Smooth muscle cell (in vitro differentiated cells): ENCODE measurements around the gene CELSR1. TPM values are rescaled to one million over a fixed set of nuclear protein-coding genes. Genes with fewer than 3 reads are reported as not detected.
A peak's percentile ranks its signal among the peaks of the same experiment; 100 is the strongest.

Experiments used
- DNase-seq: peaks from one replicate; lab custom pipeline; 2025; ENCODE audit not compliant: unreplicated experiment; lab: John Stamatoyannopoulos, UW
- H2AFZ ChIP-seq: fragments of 200-600 bp; sonication (generic); 2 replicates; pipeline ENCODE4 v1.6.0; 2016; ENCODE audit warnings: antibody characterized with exemption, low read depth, mild to moderate bottlenecking
- H3F3A ChIP-seq: fragments of 200-600 bp; sonication (generic); 2 replicates; pipeline ENCODE4 v1.6.0; 2017; ENCODE audit warnings: antibody characterized with exemption, low read depth
- H3K27ac ChIP-seq: fragments of 200-600 bp; sonication (generic); 2 replicates; pipeline ENCODE4 v1.5.1; 2016; ENCODE audit warnings: low read depth, mild to moderate bottlenecking
- H3K27me3 ChIP-seq: fragments of 200-600 bp; sonication (generic); 2 replicates; pipeline ENCODE4 v1.6.1; 2016; ENCODE audit warnings: low read depth, mild to moderate bottlenecking
- H3K36me3 ChIP-seq: fragments of 200-600 bp; sonication (generic); 2 replicates; pipeline ENCODE4 v1.5.1; 2016; ENCODE audit warnings: low read depth
- H3K4me1 ChIP-seq: fragments of 200-600 bp; sonication (generic); 2 replicates; pipeline ENCODE4 v1.5.1; 2016; ENCODE audit warnings: low read depth
- H3K4me2 ChIP-seq: fragments of 200-600 bp; sonication (generic); 2 replicates; pipeline ENCODE4 v1.6.0; 2016; ENCODE audit warnings: mild to moderate bottlenecking
- H3K4me3 ChIP-seq: fragments of 200-600 bp; sonication (generic); 2 replicates; pipeline ENCODE4 v1.5.1; 2016; ENCODE audit warnings: mild to moderate bottlenecking
- H3K79me2 ChIP-seq: fragments of 200-600 bp; sonication (generic); 2 replicates; pipeline ENCODE4 v1.6.0; 2016; ENCODE audit warnings: low read depth, mild to moderate bottlenecking
- H3K9ac ChIP-seq: fragments of 200-600 bp; sonication (generic); 2 replicates; pipeline ENCODE4 v1.6.0; 2016; ENCODE audit warnings: low read depth
- H3K9me3 ChIP-seq: fragments of 200-600 bp; sonication (generic); replicated peaks from 2 replicates; pipeline ENCODE4 v1.5.1; 2016; ENCODE audit warnings: low read depth
- H4K20me1 ChIP-seq: fragments of 200-600 bp; sonication (generic); 2 replicates; pipeline ENCODE4 v1.6.0; 2016; ENCODE audit warnings: low read depth
- WGBS: methylation state at CpG from one replicate; pipeline ENCODE4 v1.1.7; 2016; ENCODE audit warnings: low lambda C conversion rate; 5-methylcytosine and 5-hydroxymethylcytosine counted together
- polyA plus RNA-seq: library from polyadenylated mRNA; unstranded; fragments of >200 nt; fragmentation: Nextera tagmentation; extraction: Ambion mirVana; gene quantifications from 2 replicates; pipeline ENCODE4 v1.2.1, GENCODE V29; 2016
- total RNA-seq: library from RNA; depleted of rRNA; stranded (reverse); fragments of >200 nt; gene quantifications from 2 replicates; pipeline ENCODE4 v1.2.3, GENCODE V29; 2014
- TF ChIP-seq, protein P1 (sequence below): fragments of 200-600 bp; sonication (generic); IDR thresholded peaks from 2 replicates; pipeline ENCODE4 v1.5.1; 2017; ENCODE audit warnings: borderline replicate concordance, mild to moderate bottlenecking, antibody characterized with exemption; ENCODE audit not compliant: insufficient read depth, poor library complexity, severe bottlenecking

The CELSR1 gene
- total and polyA plus RNA-seq, 2 experiments from 2014 or later: 3.6 to 15.2 TPM

DNA sequence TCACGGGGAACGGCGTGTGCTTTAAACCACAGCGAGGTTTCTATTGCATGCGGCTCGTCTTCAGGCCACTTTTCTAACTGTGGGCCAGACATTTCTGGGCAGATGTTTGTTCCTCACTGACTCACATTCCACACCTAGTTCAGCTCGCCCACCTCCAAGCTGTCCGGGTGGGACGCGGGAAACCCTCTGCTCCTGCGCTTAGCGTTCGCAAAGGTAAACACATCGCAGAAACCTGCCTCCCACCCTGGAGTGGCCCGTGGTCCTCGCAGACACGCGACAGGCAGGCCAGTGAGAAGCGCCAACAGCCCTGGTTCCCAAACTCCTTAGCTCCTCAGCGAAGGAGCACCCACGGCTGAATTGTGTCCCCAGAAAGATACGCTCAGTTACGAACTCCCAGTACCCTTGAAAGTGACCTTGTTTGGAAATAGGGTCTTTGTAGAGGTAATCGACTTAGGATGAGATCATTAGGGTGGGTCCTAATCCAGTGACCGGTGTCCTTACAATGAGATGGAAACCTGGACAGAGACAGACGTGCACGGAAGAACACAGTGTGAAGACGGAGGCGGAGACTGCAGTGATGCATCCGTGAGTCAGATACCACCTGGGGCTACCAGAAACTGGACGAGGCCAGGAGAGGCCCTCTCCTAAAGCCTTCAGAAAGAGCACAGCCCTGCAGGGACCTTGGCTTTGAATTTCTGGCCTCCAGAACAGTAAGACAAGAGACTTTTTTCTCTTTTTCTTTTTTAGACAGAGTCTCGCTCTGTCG is 82.7 kb downstream of the CELSR1 start:
- TF ChIP-seq, protein P1, sequence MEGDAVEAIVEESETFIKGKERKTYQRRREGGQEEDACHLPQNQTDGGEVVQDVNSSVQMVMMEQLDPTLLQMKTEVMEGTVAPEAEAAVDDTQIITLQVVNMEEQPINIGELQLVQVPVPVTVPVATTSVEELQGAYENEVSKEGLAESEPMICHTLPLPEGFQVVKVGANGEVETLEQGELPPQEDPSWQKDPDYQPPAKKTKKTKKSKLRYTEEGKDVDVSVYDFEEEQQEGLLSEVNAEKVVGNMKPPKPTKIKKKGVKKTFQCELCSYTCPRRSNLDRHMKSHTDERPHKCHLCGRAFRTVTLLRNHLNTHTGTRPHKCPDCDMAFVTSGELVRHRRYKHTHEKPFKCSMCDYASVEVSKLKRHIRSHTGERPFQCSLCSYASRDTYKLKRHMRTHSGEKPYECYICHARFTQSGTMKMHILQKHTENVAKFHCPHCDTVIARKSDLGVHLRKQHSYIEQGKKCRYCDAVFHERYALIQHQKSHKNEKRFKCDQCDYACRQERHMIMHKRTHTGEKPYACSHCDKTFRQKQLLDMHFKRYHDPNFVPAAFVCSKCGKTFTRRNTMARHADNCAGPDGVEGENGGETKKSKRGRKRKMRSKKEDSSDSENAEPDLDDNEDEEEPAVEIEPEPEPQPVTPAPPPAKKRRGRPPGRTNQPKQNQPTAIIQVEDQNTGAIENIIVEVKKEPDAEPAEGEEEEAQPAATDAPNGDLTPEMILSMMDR: no peak

DNA sequence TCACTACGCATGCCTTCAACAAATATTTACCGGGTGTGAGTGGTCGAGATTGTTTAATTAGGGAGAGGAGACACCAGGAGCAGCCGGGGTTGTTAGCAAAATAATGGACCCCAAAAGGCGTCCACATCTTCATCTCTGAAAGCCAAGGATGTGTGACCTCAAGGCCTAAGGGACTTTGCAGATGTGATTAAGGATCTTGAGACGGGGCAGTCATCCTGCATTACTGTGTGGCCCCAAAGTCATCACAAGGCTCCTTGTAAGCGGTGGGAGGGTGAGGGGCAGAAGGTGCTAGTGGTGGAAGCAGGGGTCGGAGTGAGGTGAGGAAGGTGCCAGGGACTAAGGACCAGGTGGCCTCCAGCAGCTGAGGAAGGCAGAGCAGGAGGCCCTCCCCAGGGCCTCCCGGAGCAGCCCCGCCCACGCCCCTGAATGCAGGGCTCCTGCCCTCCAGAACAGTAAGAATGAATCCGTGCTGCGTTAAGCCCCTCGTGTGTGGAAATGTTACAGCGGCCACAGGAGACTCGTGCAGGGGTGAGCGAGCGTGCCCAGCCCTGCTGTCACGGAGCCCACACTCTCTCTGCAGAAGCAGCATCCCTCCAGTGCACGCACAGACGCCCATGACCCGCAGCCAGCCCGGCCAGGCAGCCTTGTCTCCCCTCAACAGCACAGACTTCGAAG is 83.5 kb downstream of the CELSR1 start:
- H3K9me3 ChIP-seq: no peaks in the 10 kb centered on the region
- no peak overlapping the region for H2AFZ ChIP-seq
- no peaks in the 10 kb centered on the region for H3K27me3 ChIP-seq
- H3K27ac ChIP-seq: peak overlapping the region; percentile 92
- DNase-seq: no peak
- peaks cover 11% of the 10 kb centered on the region for H3K4me1 ChIP-seq
- TF ChIP-seq, protein P1: no peak
- no peak overlapping the region for H3K9ac ChIP-seq
- no peak overlapping the region for H3K4me3 ChIP-seq
- WGBS: 79% methylated on average over 24 of the region's 24 CpGs
- H3K36me3 ChIP-seq: no peaks in the 10 kb centered on the region
- no peaks in the 10 kb centered on the region for H4K20me1 ChIP-seq
- no peak overlapping the region for H3K4me2 ChIP-seq
- no peaks in the 10 kb centered on the region for H3F3A ChIP-seq
- no peaks in the 10 kb centered on the region for H3K79me2 ChIP-seq

More for the DNA sequence above, 82.7 kb downstream of the CELSR1 start:
- peak overlapping the region; percentile 92 for H3K27ac ChIP-seq
- DNase-seq: no peak
- no peak overlapping the region for H3K4me3 ChIP-seq
- no peak overlapping the region for H3K4me2 ChIP-seq
- H3F3A ChIP-seq: no peaks in the 10 kb centered on the region
- H3K9ac ChIP-seq: peak overlapping the region; percentile 79
- WGBS: 80% methylated on average over 33 of the region's 33 CpGs
- no peak overlapping the region for H2AFZ ChIP-seq
- no peaks in the 10 kb centered on the region for H3K9me3 ChIP-seq
- H3K27me3 ChIP-seq: no peaks in the 10 kb centered on the region
- H3K36me3 ChIP-seq: no peaks in the 10 kb centered on the region
- peaks cover 11% of the 10 kb centered on the region for H3K4me1 ChIP-seq
- no peaks in the 10 kb centered on the region for H3K79me2 ChIP-seq
- no peaks in the 10 kb centered on the region for H4K20me1 ChIP-seq

DNA sequence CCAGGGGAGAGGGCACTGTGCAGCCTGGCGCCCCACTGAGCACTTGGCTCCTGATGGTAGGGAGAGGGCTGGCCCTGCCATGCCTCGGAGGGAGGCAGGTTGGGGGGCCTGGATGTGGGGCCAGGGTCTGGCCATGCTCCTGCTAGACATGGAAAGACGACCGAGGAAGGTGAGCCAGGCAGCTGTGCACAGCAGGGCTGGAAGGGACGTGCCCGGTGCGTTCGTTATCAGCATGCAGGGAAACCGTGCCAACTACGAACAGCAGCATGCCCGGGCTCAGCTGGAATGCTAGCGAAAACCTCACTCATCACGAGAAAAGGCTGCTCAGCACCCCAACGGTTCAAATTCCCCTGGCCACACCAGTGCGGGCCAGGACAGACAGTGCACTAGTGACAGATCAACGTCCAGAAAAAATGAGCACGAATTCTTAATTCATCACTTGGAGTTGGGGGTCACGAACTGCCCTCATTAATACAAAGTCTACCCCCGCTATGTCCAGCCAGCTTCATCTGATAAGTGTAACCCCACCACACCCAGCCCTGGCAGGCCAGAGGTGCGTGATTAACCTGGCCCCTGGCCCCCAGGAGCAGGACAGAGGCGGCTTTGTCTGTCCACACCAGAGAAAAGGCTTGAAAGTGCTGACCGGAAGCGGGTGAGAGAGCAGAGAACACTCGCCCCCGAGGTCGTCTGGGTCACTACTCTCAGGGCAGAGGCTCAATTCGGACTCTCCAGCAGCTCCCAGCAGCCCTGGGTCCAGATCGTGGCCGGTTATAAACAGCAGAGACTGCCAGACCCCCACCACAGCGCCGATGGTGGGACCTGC is 84.2 kb downstream of the CELSR1 start:
- Histone ChIP-seq H3K36me3 (no peaks in the 10 kb centered on the region), H4K20me1 (no peaks in the 10 kb centered on the region), H3K79me2 (no peaks in the 10 kb centered on the region), H3K9me3 (no peaks in the 10 kb centered on the region), H3K4me3 (no peak overlapping the region), H3F3A (no peaks in the 10 kb centered on the region), H3K27ac (peak overlapping the region; percentile 92), H3K9ac (peak overlapping the region; percentile 24), H3K4me1 (peaks cover 11% of the 10 kb centered on the region), H3K27me3 (no peaks in the 10 kb centered on the region), H2AFZ (no peak overlapping the region), H3K4me2 (no peak overlapping the region)
- 91% methylated on average over 28 of the region's 31 CpGs for WGBS
- TF ChIP-seq, protein P1: no peak
- no peak for DNase-seq
